ENCODE results near the gene TBX19. TPM values are rescaled to one million over a fixed set of nuclear protein-coding genes. Genes with fewer than 3 reads are reported as not detected.

The TBX19 gene
- total RNA-seq, 4 donors from 2014 or later = 1.2 to 2.9 (median 2.5) TPM

DNA sequence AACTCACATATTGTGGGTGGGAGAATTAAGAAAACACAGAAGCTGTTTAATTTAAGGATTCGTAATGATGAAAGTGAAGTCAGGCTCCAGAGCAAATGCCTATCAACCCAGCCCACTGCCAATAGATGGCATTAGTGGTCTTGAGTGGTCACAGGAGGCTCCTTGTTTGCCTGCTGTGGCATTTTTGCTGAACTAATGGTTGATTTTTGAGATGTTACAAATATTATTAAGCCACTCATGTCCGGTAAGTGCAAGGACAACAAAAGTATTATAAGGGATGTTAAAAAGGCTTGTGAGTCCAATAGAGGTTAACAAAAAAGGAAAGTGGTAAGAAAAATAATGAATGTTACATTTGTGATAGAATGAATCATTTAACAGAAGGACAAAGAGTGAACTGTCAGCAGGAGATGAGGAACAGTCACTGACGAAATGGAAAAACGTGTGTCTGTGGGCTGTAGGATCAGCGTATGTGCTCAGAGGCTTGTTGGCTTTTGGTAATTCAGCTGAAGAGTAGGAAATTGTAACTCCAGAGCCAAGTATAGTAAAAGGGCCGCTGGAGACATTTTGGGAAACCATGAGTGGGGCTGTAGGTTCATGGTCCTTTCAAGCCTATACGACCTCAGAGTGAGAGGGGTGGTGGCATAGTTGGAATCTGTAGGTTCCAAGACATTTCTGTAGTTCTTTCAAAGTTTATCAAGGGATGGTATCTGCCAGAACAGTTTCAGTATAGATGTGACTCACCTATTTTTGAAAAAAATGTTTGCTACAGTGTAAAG, 43.7 kb upstream of the TBX19 start:
- Histone ChIP-seq H3K9me3 (no peaks in the 10 kb centered on the region), H3K4me1 (peaks cover 0 to 11% (median 5%) of the 10 kb centered on the region in 4 donors), H3K27me3 (no peaks in the 10 kb centered on the region), H3K4me3 (no peak overlapping the region), H3K36me3 (peaks cover 0 to 49% (median 16%) of the 10 kb centered on the region in 4 donors), H3K27ac (peak overlapping the region in 1 of 4 donors; percentile 14)
- no peak for DNase-seq
- in situ Hi-C loops (cut with MboI; ENCODE audit: low pct_ligation_motif_present in 1 of 4, low pct_unique_long_range_greater_than_20kb in 1 of 4, low sequenced_read_pairs in 3 of 4) = no loop called here
- intact Hi-C loops (cut with DNase I; ENCODE audit: low total_unique reads) = no loop called here
- no peak for TF ChIP-seq POLR2AphosphoS5 (IDR thresholded peaks at IDR 0.05)
- no peak for TF ChIP-seq POLR2A (IDR thresholded peaks at IDR 0.05)
- no peak for TF ChIP-seq EP300 (IDR thresholded peaks at IDR 0.05; ENCODE audit: low read depth)
- TF ChIP-seq, protein P1, sequence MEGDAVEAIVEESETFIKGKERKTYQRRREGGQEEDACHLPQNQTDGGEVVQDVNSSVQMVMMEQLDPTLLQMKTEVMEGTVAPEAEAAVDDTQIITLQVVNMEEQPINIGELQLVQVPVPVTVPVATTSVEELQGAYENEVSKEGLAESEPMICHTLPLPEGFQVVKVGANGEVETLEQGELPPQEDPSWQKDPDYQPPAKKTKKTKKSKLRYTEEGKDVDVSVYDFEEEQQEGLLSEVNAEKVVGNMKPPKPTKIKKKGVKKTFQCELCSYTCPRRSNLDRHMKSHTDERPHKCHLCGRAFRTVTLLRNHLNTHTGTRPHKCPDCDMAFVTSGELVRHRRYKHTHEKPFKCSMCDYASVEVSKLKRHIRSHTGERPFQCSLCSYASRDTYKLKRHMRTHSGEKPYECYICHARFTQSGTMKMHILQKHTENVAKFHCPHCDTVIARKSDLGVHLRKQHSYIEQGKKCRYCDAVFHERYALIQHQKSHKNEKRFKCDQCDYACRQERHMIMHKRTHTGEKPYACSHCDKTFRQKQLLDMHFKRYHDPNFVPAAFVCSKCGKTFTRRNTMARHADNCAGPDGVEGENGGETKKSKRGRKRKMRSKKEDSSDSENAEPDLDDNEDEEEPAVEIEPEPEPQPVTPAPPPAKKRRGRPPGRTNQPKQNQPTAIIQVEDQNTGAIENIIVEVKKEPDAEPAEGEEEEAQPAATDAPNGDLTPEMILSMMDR (IDR thresholded peaks at IDR 0.05) = no peak
- 79 to 87% methylated on average over 5 to 7 of the region's 7 CpGs for WGBS, 2 donors (ENCODE audit: low coverage in 1 of 2)

DNA sequence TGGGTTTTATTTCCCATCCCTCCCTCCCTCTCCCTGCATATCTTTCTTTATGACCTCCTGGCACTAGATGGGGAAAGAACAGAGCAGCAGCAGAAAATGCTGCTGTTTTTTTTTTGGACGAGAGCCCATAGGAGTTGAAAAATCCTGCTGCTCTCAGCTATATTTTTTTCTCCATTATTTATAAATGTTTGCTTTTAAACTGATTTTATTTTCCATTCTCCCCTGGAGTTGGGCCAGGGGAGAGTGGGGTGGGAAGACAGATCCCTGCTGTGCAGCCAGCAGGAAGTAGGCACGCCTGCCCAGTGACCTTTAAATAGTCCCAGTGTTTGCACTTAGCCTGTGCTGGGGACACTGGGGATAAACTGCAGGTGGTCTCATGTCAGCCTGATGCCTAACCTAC, 37.5 kb upstream of the TBX19 start:
- TF ChIP-seq POLR2AphosphoS5 (IDR thresholded peaks at IDR 0.05) (no peak), POLR2A (IDR thresholded peaks at IDR 0.05) (no peak), EP300 (IDR thresholded peaks at IDR 0.05; ENCODE audit: low read depth) (no peak)
- TF ChIP-seq, protein P1 (IDR thresholded peaks at IDR 0.05) = no peak
- H3K27me3 ChIP-seq = no peaks in the 10 kb centered on the region
- peaks cover 8 to 24% (median 18%) of the 10 kb centered on the region in 4 donors for H3K4me1 ChIP-seq
- WGBS, 2 donors (ENCODE audit: low coverage in 1 of 2) = 0 to 35% methylated on average over 1 to 2 of the region's 2 CpGs
- peak overlapping the region; percentile 50 to 83 (median 58) for H3K27ac ChIP-seq
- DNase-seq = no peak
- peaks cover 0 to 59% (median 6%) of the 10 kb centered on the region in 4 donors for H3K36me3 ChIP-seq
- intact Hi-C loops (cut with DNase I; ENCODE audit: low total_unique reads) = no loop called here
- in situ Hi-C loops (cut with MboI; ENCODE audit: low pct_ligation_motif_present in 1 of 4, low pct_unique_long_range_greater_than_20kb in 1 of 4, low sequenced_read_pairs in 3 of 4) = no loop called here
- H3K9me3 ChIP-seq = no peaks in the 10 kb centered on the region
- no peak overlapping the region for H3K4me3 ChIP-seq

GRCh38 chr1:168243636-168244212, 37.0 kb upstream of the TBX19 start:
- Histone ChIP-seq H3K36me3 (peaks cover 0 to 55% (median 3%) of the 10 kb centered on the region in 4 donors), H3K9me3 (no peaks in the 10 kb centered on the region), H3K4me3 (no peak overlapping the region), H3K4me1 (peaks cover 8 to 24% (median 18%) of the 10 kb centered on the region in 4 donors), H3K27me3 (no peaks in the 10 kb centered on the region), H3K27ac (peak overlapping the region; percentile 50 to 83 (median 58))
- intact Hi-C loops (cut with DNase I; ENCODE audit: low total_unique reads) = no loop called here
- TF ChIP-seq EP300 (IDR thresholded peaks at IDR 0.05; ENCODE audit: low read depth) (no peak), POLR2A (IDR thresholded peaks at IDR 0.05) (no peak), POLR2AphosphoS5 (IDR thresholded peaks at IDR 0.05) (no peak)
- TF ChIP-seq, protein P1 (IDR thresholded peaks at IDR 0.05) = no peak
- 29 to 33% methylated on average over 1 to 3 of the region's 3 CpGs for WGBS, 2 donors (ENCODE audit: low coverage in 1 of 2)
- DNase-seq = no peak
- in situ Hi-C loops (cut with MboI; ENCODE audit: low pct_ligation_motif_present in 1 of 4, low pct_unique_long_range_greater_than_20kb in 1 of 4, low sequenced_read_pairs in 3 of 4) = no loop called here

DNA sequence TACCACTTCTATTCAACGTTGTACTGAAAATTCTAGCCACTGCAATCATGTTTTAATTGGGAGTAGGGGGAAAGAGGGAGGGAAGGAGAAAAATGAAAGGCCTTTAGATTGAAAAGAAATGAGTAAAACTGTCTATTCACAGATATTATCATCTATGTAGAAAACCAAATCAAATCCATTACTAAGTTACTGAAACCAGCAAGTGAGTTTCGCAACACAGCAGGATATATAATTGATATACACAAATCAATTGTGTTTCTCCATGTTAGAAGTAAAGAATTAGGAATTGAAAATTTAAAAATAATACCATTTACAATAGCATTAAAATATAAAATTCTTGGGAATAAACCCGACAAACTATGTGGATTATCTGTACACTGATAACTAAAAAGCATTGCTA, 35.6 kb upstream of the TBX19 start:
- H3K27ac ChIP-seq = no peak overlapping the region
- TF ChIP-seq POLR2AphosphoS5 (IDR thresholded peaks at IDR 0.05) (no peak), POLR2A (IDR thresholded peaks at IDR 0.05) (no peak), EP300 (IDR thresholded peaks at IDR 0.05; ENCODE audit: low read depth) (no peak)
- TF ChIP-seq, protein P1 (IDR thresholded peaks at IDR 0.05) = no peak
- H3K27me3 ChIP-seq = no peaks in the 10 kb centered on the region
- 93 to 100% methylated on average over 2 to 3 of the region's 3 CpGs for WGBS, 2 donors (ENCODE audit: low coverage in 1 of 2)
- H3K9me3 ChIP-seq = no peaks in the 10 kb centered on the region
- peaks cover 0 to 43% (median 2%) of the 10 kb centered on the region in 4 donors for H3K36me3 ChIP-seq
- no peak for DNase-seq
- intact Hi-C loops (cut with DNase I; ENCODE audit: low total_unique reads) (no loop called here), in situ Hi-C loops (cut with MboI; ENCODE audit: low pct_ligation_motif_present in 1 of 4, low pct_unique_long_range_greater_than_20kb in 1 of 4, low sequenced_read_pairs in 3 of 4) (no loop called here)
- H3K4me1 ChIP-seq = peaks cover 8 to 24% (median 18%) of the 10 kb centered on the region in 4 donors
- H3K4me3 ChIP-seq = no peak overlapping the region

Data from transverse colon (tissue), 4 donors.